MCF 10A (cell line): ENCODE data around the gene MAP10. TPM values are rescaled to one million over a fixed set of nuclear protein-coding genes. Genes with fewer than 3 reads are reported as not detected.

ENCODE experiments used
- BruUV-seq: library from RNA; stranded (reverse); fragments of 400-500 nt; replicated peaks from 2 replicates; lab custom pipeline; 2021; lab: Mats Ljungman, UMichigan
- CTCF ChIA-PET: fragments of 300-600 bp; sonication (Branson Sonifier 250); formaldehyde crosslinking; extraction: SDS; loops from one replicate; lab custom pipeline; 2021; ENCODE audit warnings: antibody characterized with exemption, inconsistent platforms; lab: Yijun Ruan, JAX
- POLR2A ChIA-PET: fragments of 300-600, 350-650 bp; sonication (Branson Sonifier 250); formaldehyde crosslinking; extraction: SDS; loops from one replicate; lab custom pipeline; 2020; ENCODE audit warnings: antibody characterized with exemption, inconsistent platforms; lab: Yijun Ruan, JAX
- DNase-seq: peaks from one replicate; pipeline ENCODE4 v3.0.0-alpha.2; 2018; ENCODE audit not compliant: unreplicated experiment
- H3K27ac Mint-ChIP-seq: one replicate; pipeline ENCODE4 v1.8.0; 2022; ENCODE audit warnings: mild to moderate bottlenecking, low read depth, mixed read lengths; ENCODE audit not compliant: unreplicated experiment
- H3K27me3 Mint-ChIP-seq: one replicate; pipeline ENCODE4 v1.8.0; 2022; ENCODE audit warnings: mixed read lengths; ENCODE audit not compliant: insufficient read depth, unreplicated experiment
- H3K36me3 Mint-ChIP-seq: one replicate; pipeline ENCODE4 v1.8.0; 2022; ENCODE audit warnings: mild to moderate bottlenecking, moderate library complexity, mixed read lengths; ENCODE audit not compliant: insufficient read depth, unreplicated experiment
- H3K4me1 Mint-ChIP-seq: one replicate; pipeline ENCODE4 v1.8.0; 2022; ENCODE audit warnings: mixed read lengths; ENCODE audit not compliant: insufficient read depth, unreplicated experiment
- H3K4me3 Mint-ChIP-seq: one replicate; pipeline ENCODE4 v1.8.0; 2022; ENCODE audit warnings: mild to moderate bottlenecking, moderate library complexity, mixed read lengths; ENCODE audit not compliant: unreplicated experiment
- H3K9me3 Mint-ChIP-seq: one replicate; pipeline ENCODE4 v1.8.0; 2022; ENCODE audit warnings: mixed read lengths; ENCODE audit not compliant: unreplicated experiment
- CTCF ChIP-seq: fragments of 200-600 bp; IDR thresholded peaks from one replicate; pipeline ENCODE4 v1.8.0; 2022; ENCODE audit warnings: antibody characterized with exemption, mild to moderate bottlenecking; ENCODE audit not compliant: unreplicated experiment
- intact Hi-C: fragments of 100-400 bp; cut with micrococcal nuclease; formaldehyde crosslinking; loops from 2 replicates; pipeline ENCODE4 v1.14.1; 2022
- total RNA-seq: library from RNA; stranded (reverse); gene quantifications from 2 replicates; pipeline ENCODE4 v1.2.3, GENCODE V29; 2022

Gene MAP10
- total RNA-seq, 1 experiment from 2014 or later = not detected

DNA sequence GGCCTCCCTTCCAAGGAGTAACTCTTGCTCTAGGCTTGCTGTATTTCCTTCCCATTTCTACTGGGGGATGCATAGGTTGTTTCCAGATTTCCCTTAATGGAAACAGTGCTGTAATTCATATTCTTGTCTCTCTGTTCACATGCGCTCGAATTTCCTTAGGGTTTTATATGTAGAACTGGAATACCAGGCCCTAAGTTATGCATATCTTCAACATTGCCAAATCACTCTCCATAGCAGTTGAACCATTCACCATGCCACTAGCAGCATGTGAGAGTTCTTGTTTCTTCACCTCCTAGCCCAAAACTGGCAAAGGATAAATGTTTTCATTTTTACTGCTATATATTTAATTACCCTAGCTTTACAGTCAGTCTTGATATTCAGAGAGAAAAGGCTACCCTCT, 12.8 kb downstream of the MAP10 start:
- intact Hi-C loops = no loop called here
- no peak overlapping the region for H3K27ac Mint-ChIP-seq
- TF ChIP-seq CTCF = no peak
- no peak overlapping the region for H3K4me3 Mint-ChIP-seq
- no peaks in the 10 kb centered on the region for H3K4me1 Mint-ChIP-seq
- H3K36me3 Mint-ChIP-seq = no peaks in the 10 kb centered on the region
- no peaks in the 10 kb centered on the region for H3K9me3 Mint-ChIP-seq
- ChIA-PET POLR2A (no interaction called here), CTCF (interaction anchor here (0.5 to 1.1 kb wide), 2 partner anchors 62 to 188 kb away, joined by 3 to 4 read pairs; partner anchors contain the start of gene SIPA1L2)
- no peak for DNase-seq
- no TSS peak for BruUV-seq
- no peaks in the 10 kb centered on the region for H3K27me3 Mint-ChIP-seq

DNA sequence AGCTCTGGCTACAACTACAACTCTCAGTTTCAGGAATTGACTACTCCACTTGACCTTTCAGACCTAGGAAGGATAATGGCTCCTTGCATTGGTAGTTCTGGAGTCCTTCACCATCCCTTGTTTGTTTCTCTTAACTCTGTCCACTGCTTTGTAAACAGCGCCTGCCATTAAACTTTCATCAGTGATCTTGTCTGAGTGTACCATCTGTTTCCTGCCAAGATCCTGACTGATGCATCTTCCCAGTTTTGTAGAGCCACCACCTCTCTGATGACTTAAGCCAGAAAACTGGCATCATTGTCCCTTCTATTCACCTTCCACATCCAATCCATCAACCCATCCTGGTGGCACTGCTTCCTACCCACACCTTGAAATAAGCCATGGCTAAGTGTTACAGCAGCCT, 15.2 kb downstream of the MAP10 start:
- Mint-ChIP-seq H3K4me3 (no peak overlapping the region), H3K27me3 (no peaks in the 10 kb centered on the region)
- POLR2A ChIA-PET = interaction anchor here (0.6 kb wide), 1 partner anchor 49 kb away, joined by 4 read pairs; no protein-coding TSS in a partner anchor

DNA sequence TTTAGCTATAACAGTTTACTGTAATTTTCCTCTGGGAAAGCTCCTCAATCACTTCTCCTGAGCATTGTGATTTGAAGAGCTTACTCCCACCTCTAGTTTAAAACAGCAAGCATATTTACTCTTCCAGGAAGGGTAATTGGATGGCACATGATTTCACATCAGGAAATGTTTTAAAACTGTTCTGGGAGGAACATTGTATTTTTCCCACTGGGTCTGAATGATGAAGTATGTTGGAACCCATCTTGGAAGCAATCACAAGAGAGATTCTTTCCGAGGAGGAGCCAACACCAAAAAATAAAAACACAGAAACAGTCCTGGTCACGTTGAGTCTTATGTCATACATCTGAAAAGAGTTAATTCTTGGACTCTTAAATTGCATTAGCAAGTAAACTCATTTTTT, 17.3 kb downstream of the MAP10 start:
- POLR2A ChIA-PET = interaction anchor here (1.4 kb wide), 1 partner anchor 15 kb away, joined by 3 read pairs; no protein-coding TSS in a partner anchor
- DNase-seq = no peak
- no TSS peak for BruUV-seq

More for the DNA sequence above, 15.2 kb downstream of the MAP10 start:
- intact Hi-C loops = no loop called here
- Mint-ChIP-seq H3K9me3 (no peaks in the 10 kb centered on the region), H3K4me1 (no peaks in the 10 kb centered on the region), H3K36me3 (no peaks in the 10 kb centered on the region), H3K27ac (no peak overlapping the region)
- no peak for DNase-seq
- CTCF ChIA-PET = no interaction called here
- no TSS peak for BruUV-seq
- no peak for TF ChIP-seq CTCF

DNA sequence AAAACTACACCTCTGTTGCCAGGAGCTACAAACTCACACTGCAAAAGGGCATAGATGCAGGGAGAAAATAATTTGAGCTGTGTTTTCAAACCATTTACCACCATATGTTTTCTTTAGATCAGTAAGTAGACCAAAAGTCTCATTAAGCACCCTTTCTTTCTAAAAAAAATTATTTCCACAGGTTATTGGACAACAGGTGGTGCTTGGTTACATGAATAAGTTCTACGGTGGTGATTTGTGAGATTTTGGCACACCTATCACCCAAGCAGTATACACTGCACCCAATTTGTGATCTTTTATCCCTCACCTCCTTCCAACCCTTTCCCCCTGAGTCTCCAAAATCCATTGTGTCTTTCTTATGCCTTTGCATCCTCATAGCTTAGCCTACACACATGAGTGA, 21.1 kb downstream of the MAP10 start:
- ChIA-PET CTCF (interaction anchor here (0.6 to 0.9 kb wide), 3 partner anchors 28 to 492 kb away, joined by 3 to 4 read pairs (median 3); no protein-coding TSS in a partner anchor), POLR2A (interaction anchor here (0.5 to 1.9 kb wide), 3 partner anchors 33 to 77 kb away, joined by 3 to 6 read pairs (median 4); no protein-coding TSS in a partner anchor)
- intact Hi-C loops = no loop called here
- no peak for TF ChIP-seq CTCF
- DNase-seq = no peak
- no peaks in the 10 kb centered on the region for H3K4me1 Mint-ChIP-seq
- no peaks in the 10 kb centered on the region for H3K27me3 Mint-ChIP-seq
- H3K9me3 Mint-ChIP-seq = peaks cover 9% of the 10 kb centered on the region
- BruUV-seq = no TSS peak
- no peak overlapping the region for H3K4me3 Mint-ChIP-seq
- no peak overlapping the region for H3K27ac Mint-ChIP-seq
- peaks cover 8% of the 10 kb centered on the region for H3K36me3 Mint-ChIP-seq

More for the DNA sequence above, 17.3 kb downstream of the MAP10 start:
- TF ChIP-seq CTCF = no peak
- peaks cover 5% of the 10 kb centered on the region for H3K36me3 Mint-ChIP-seq
- intact Hi-C loops = no loop called here
- H3K27ac Mint-ChIP-seq = no peak overlapping the region
- CTCF ChIA-PET = interaction anchor here (0.8 to 1.9 kb wide), 2 partner anchors 29 to 45 kb away, joined by 4 to 5 read pairs; no protein-coding TSS in a partner anchor
- H3K4me3 Mint-ChIP-seq = no peak overlapping the region
- H3K27me3 Mint-ChIP-seq = no peaks in the 10 kb centered on the region
- no peaks in the 10 kb centered on the region for H3K4me1 Mint-ChIP-seq
- no peaks in the 10 kb centered on the region for H3K9me3 Mint-ChIP-seq
